ENCODE data around the gene KLK1. TPM values are rescaled to one million over a fixed set of nuclear protein-coding genes. Genes with fewer than 3 reads are reported as not detected.
A peak's percentile ranks its signal among the peaks of the same experiment; 100 is the strongest.
"Not testable (repeated sequence)": the region's sequence is repeated elsewhere in the genome, so short reads cannot be mapped to it uniquely, and the experiment has no call there.

Gene KLK1
- total RNA-seq, 2 experiments from 2014 or later: 2.4 to 2.6 TPM

GRCh38 chr19:50821248-50821612, 2.4 kb downstream of the KLK1 start:
- intact Hi-C loops (cut with DNase I, micrococcal nuclease): no loop called here
- ChIA-PET CTCF (no interaction called here), POLR2A (no interaction called here)
- DNase-seq (no peak), ATAC-seq (no peak)
- no peaks in the 10 kb centered on the region for H3K9me3 Mint-ChIP-seq (ENCODE audit: low read depth)
- H3K4me1 Mint-ChIP-seq: peaks cover 42% of the 10 kb centered on the region
- peaks cover 52% of the 10 kb centered on the region for H3K27me3 Mint-ChIP-seq
- H3K36me3 Mint-ChIP-seq (ENCODE audit: low read depth): no peaks in the 10 kb centered on the region
- H3K27ac Mint-ChIP-seq: no peak overlapping the region
- H3K4me3 Mint-ChIP-seq: no peak overlapping the region

- Mint-ChIP-seq H3K4me1 (peaks cover 45% of the 10 kb centered on the region), H3K9me3 (ENCODE audit: low read depth) (no peaks in the 10 kb centered on the region), H3K36me3 (ENCODE audit: low read depth) (no peaks in the 10 kb centered on the region), H3K27ac (peak overlapping the region; percentile 32), H3K27me3 (peaks cover 48% of the 10 kb centered on the region), H3K4me3 (peak overlapping the region; percentile 26)
- ChIA-PET CTCF (no interaction called here), POLR2A (no interaction called here)
- intact Hi-C loops (cut with DNase I, micrococcal nuclease): no loop called here
- DNase-seq: no peak
- no peak for ATAC-seq
These were observed 2.9 kb downstream of the KLK1 start for GRCh38 chr19:50820549-50821247.

- Mint-ChIP-seq H3K4me1 (peaks cover 45% of the 10 kb centered on the region), H3K27me3 (peaks cover 53% of the 10 kb centered on the region), H3K9me3 (ENCODE audit: low read depth) (no peaks in the 10 kb centered on the region), H3K27ac (peak overlapping the region; percentile 32), H3K4me3 (peak overlapping the region; percentile 26), H3K36me3 (ENCODE audit: low read depth) (no peaks in the 10 kb centered on the region)
- CTCF ChIA-PET: interaction anchor here (1.0 kb wide), 1 partner anchor 93 kb away, joined by 3 read pairs; no protein-coding TSS in a partner anchor
- no peak for DNase-seq
- no peak for ATAC-seq
- intact Hi-C loops (cut with DNase I, micrococcal nuclease): no loop called here
- POLR2A ChIA-PET: no interaction called here
These were observed 3.5 kb downstream of the KLK1 start for GRCh38 chr19:50820086-50820485.

DNA sequence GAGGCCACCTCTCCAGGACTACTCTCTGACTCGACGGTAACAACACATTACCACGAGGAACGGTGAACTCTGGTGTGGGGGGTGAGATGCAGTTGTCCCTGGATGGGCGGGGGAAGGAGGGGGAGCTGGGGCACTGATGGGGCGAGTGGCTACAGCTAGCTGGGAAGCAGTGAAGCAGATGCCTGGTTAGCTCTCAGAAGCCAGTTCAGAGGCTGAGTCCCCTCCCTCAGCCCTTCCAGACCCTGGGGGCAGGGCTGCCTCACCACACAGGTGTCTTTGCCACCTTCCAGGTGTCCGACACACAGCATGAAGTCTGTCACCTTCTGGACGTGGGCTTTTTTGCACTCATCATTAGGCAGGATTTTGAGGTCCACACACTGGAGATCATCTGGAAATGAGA, 4.0 kb downstream of the KLK1 start:
- peaks cover 57% of the 10 kb centered on the region for H3K27me3 Mint-ChIP-seq
- H3K9me3 Mint-ChIP-seq (ENCODE audit: low read depth): no peaks in the 10 kb centered on the region
- CTCF ChIA-PET: interaction anchor here (1.0 kb wide), 1 partner anchor 93 kb away, joined by 3 read pairs; no protein-coding TSS in a partner anchor
- POLR2A ChIA-PET: no interaction called here
- H3K4me1 Mint-ChIP-seq: peaks cover 45% of the 10 kb centered on the region
- ATAC-seq (no peak), DNase-seq (no peak)
- no peak overlapping the region for H3K27ac Mint-ChIP-seq
- no peak overlapping the region for H3K4me3 Mint-ChIP-seq
- H3K36me3 Mint-ChIP-seq (ENCODE audit: low read depth): no peaks in the 10 kb centered on the region
- intact Hi-C loops (cut with DNase I, micrococcal nuclease): loop anchor here in 1 of 2 experiments (10.0 kb wide), 1 partner anchor 575 kb away; the partner anchor contains the start of gene C19orf84

DNA sequence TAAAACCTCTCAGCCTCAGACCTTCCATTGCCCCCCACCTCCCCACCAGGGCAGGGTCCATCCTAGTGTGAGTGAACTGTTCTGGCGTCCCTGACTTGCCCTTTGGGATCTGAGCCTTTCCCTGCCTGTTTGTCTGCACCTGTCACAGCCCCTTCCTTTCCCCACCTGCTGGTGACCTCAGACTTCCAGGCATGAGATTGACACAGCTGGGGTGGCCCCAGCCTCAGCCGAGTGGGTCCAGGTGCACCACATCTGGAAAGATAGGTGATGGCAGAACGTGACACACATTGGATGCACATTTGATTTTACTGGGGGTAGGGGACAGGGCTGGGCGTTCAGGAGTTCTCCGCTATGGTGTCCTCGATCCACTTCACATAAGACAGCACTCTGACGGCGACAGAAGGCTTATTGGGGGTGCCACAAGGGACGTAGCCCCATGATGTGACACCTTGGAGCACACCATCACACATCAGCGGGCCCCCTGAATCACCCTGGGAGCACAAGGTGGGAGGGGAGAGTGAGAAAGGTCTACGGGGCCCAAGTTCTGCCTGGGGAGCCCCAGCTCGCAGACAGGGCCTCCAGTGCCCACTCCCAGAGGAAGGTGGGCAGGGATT, 4.6 kb downstream of the KLK1 start:
- CTCF ChIA-PET: interaction anchor here (1.0 kb wide), 1 partner anchor 92 kb away, joined by 3 read pairs; no protein-coding TSS in a partner anchor
- POLR2A ChIA-PET: no interaction called here
- no peak for ATAC-seq
- no peak for DNase-seq
- intact Hi-C loops (cut with DNase I, micrococcal nuclease): loop anchor here in 1 of 2 experiments (1.0 to 10.0 kb wide), 2 partner anchors 17 to 576 kb away; partner anchors contain the start of gene C19orf84
- Mint-ChIP-seq H3K4me3 (peak overlapping the region; percentile 73), H3K27me3 (peaks cover 61% of the 10 kb centered on the region), H3K4me1 (peaks cover 45% of the 10 kb centered on the region), H3K27ac (no peak overlapping the region), H3K9me3 (ENCODE audit: low read depth) (no peaks in the 10 kb centered on the region), H3K36me3 (ENCODE audit: low read depth) (no peaks in the 10 kb centered on the region)

DNA sequence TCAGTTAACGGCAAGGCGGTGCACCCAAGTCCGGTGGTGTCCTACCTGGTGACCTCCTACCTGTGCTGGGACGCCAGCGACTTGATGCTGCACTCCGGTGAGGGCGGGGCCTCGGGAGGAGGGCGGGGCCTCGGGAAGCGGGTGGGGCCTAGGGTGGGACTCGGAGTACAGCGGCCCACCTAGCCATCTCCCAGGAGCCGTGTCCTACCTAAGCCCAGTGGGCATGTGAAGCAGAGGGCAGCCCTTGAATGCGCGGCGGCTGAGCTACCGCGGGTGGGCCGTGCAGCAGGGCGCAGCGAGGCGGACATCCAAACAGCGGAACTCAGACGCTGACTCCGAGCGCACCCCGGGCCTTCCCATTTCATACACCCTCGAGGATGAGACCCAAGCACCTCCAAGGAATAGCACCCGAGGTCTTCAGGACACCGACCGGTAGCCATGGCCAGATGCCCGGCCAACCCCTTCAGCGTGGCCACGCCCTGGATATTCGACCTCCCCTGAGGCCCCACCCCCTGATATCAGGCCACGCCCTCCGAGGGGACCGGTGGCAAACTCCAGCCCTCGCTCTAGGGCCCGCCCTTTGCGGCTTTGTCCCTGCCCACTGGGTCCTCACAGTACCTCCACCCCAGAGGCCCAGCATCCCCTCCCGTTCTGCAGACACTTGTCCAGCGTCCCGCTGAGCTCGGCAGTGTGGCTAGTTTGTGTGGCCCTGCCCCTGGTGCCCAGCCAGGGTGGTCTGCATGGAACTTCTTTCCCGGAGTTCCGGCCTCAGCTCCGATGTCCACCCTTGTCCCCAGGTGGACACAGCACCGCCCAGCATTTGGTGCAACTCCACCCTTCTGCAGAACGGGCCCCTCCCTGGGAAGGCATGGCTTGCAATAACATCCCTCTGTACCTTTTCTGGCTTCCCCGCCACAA, 5.4 kb downstream of the KLK1 start:
- POLR2A ChIA-PET: interaction anchor here (0.7 to 1.6 kb wide), 3 partner anchors 13 to 18 kb away, joined by 3 to 7 read pairs (median 5); no protein-coding TSS in a partner anchor
- H3K4me1 Mint-ChIP-seq: peaks cover 45% of the 10 kb centered on the region
- H3K27ac Mint-ChIP-seq: peak overlapping the region; percentile 83
- no peaks in the 10 kb centered on the region for H3K9me3 Mint-ChIP-seq (ENCODE audit: low read depth)
- CTCF ChIA-PET: no interaction called here
- intact Hi-C loops (cut with DNase I, micrococcal nuclease): loop anchor here (1.0 to 10.0 kb wide), 4 partner anchors 13 to 577 kb away; partner anchors contain the start of gene C19orf84 (in 1 of the 2)
- DNase-seq: peak; percentile 82
- H3K27me3 Mint-ChIP-seq: peaks cover 61% of the 10 kb centered on the region
- peak overlapping the region; percentile 73 for H3K4me3 Mint-ChIP-seq
- peak; percentile 59 for ATAC-seq
- H3K36me3 Mint-ChIP-seq (ENCODE audit: low read depth): no peaks in the 10 kb centered on the region

DNA sequence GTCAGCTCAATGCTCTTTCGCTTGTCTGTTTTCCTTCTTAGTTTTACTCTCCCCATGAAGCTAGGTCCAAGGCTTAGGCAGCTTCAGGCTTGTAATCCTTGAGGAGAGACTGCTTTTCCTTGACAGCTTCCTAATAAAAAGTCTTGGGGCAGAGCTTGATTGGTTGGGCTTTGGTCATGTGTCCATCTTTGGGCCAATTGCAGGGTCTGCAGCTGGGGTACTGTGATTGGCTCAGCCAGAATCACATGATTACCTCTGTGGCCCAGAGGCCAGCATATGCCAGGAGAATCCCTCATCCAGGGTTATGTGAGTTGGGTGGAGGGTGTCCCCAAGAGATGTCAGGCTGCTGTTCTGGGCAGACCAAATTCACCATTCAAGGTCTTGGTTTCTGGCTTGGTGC, 8.1 kb downstream of the KLK1 start:
- CTCF ChIA-PET: interaction anchor here (1.1 kb wide), 1 partner anchor 12 kb away, joined by 4 read pairs; no protein-coding TSS in a partner anchor
- POLR2A ChIA-PET: no interaction called here

DNA sequence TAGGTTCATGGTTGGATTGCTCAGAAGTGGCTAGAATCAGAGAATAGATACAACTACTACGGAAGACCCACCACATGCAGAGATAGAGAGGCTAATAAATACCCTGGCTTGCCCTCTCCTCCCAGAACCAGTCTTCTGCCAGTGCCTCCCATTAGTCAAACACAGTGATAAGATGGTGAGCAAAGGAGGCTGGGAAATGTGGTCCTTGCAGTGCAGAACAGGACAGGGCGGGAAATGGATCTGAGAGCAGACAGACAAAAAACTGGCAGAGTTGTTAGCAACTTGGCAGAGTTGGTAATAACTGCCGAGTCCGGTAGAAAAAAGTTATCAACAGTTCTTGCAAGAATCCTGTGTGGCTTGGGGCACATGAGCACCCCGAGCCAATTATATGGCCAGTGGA, 8.7 kb downstream of the KLK1 start:
- H3K4me1 Mint-ChIP-seq: peaks cover 32% of the 10 kb centered on the region
- H3K9me3 Mint-ChIP-seq (ENCODE audit: low read depth): no peaks in the 10 kb centered on the region
- H3K36me3 Mint-ChIP-seq (ENCODE audit: low read depth): no peaks in the 10 kb centered on the region
- no peak overlapping the region for H3K27ac Mint-ChIP-seq
- H3K4me3 Mint-ChIP-seq: no peak overlapping the region
- CTCF ChIA-PET: no interaction called here
- H3K27me3 Mint-ChIP-seq: peaks cover 38% of the 10 kb centered on the region
- intact Hi-C loops (cut with DNase I, micrococcal nuclease): loop anchor here in 1 of 2 experiments (10.0 kb wide), 1 partner anchor 580 kb away; the partner anchor contains the start of gene C19orf84
- DNase-seq (no peak), ATAC-seq (no peak)
- POLR2A ChIA-PET: no interaction called here

More for the DNA sequence above, 8.1 kb downstream of the KLK1 start:
- Mint-ChIP-seq H3K4me1 (peaks cover 38% of the 10 kb centered on the region), H3K9me3 (ENCODE audit: low read depth) (no peaks in the 10 kb centered on the region), H3K4me3 (no peak overlapping the region), H3K27me3 (peaks cover 43% of the 10 kb centered on the region), H3K27ac (no peak overlapping the region), H3K36me3 (ENCODE audit: low read depth) (no peaks in the 10 kb centered on the region)
- DNase-seq (no peak), ATAC-seq (no peak)
- intact Hi-C loops (cut with DNase I, micrococcal nuclease): loop anchor here in 1 of 2 experiments (10.0 kb wide), 1 partner anchor 579 kb away; the partner anchor contains the start of gene C19orf84

DNA sequence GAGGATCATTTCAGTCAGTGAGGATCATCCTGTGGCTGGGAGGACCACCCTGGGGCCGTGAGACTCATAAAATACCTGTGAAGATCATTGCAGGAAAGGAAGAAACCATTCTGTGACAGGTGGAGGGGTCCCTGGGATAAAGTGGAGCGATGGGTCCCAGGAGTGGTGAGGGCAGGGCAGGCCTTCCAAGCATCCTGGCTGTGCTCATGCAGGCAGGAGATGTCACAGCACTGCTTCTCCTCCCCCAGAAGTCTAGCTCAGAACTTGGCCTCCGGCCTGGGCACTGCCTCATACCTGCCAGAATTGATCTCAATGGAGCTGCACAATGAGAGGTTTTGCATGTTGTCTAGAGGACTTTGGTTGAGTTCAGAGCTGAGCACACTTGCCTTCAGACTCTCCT, 11.1 kb downstream of the KLK1 start:
- no peak overlapping the region for H3K4me3 Mint-ChIP-seq
- H3K4me1 Mint-ChIP-seq: peaks cover 13% of the 10 kb centered on the region
- peaks cover 23% of the 10 kb centered on the region for H3K27me3 Mint-ChIP-seq
- no peaks in the 10 kb centered on the region for H3K36me3 Mint-ChIP-seq (ENCODE audit: low read depth)
- ATAC-seq: no peak
- POLR2A ChIA-PET: no interaction called here
- no peaks in the 10 kb centered on the region for H3K9me3 Mint-ChIP-seq (ENCODE audit: low read depth)
- CTCF ChIA-PET: no interaction called here
- H3K27ac Mint-ChIP-seq: no peak overlapping the region
- DNase-seq: no peak
- intact Hi-C loops (cut with DNase I, micrococcal nuclease): loop anchor here in 1 of 2 experiments (10.0 kb wide), 1 partner anchor 582 kb away; the partner anchor contains the start of gene C19orf84

DNA sequence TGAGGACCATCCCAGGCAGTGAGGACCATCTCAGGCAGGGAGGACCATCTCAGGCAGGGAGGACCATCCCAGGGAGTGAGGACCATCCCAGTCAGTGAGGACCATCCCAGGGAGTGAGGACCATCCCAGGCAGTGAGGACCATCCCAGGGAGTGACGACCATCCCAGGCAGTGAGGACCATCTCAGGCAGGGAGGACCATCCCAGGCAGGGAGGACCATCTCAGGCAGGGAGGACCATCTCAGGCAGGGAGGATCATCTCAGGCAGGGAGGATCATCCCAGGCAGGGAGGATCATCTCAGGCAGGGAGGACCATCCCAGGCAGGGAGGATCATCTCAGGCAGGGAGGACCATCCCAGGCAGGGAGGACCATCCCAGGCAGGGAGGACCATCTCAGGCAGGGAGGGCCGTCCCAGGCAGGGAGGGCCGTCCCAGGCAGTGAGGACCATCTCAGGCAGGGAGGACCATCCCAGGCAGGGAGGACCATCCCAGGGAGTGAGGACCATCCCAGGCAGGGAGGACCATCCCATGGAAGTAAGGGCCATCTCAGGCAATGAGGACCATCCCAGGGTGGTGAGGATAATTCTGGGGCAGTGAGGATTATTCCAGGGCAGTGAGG, 11.9 kb downstream of the KLK1 start:
- H3K4me1 Mint-ChIP-seq; DNase-seq; ATAC-seq; H3K27ac Mint-ChIP-seq; CTCF ChIA-PET; H3K36me3 Mint-ChIP-seq (ENCODE audit: low read depth); H3K9me3 Mint-ChIP-seq (ENCODE audit: low read depth); H3K4me3 Mint-ChIP-seq; POLR2A ChIA-PET: not testable (repeated sequence)
- intact Hi-C loops (cut with DNase I, micrococcal nuclease): loop anchor here in 1 of 2 experiments (10.0 kb wide), 1 partner anchor 583 kb away; the partner anchor contains the start of gene C19orf84
- peaks cover 19% of the 10 kb centered on the region for H3K27me3 Mint-ChIP-seq

- peaks cover 6% of the 10 kb centered on the region for H3K27me3 Mint-ChIP-seq
- intact Hi-C loops (cut with DNase I, micrococcal nuclease): loop anchor here in 1 of 2 experiments (5.0 kb wide), 1 partner anchor 763 kb away; the partner anchor contains the start of gene ZNF175
- H3K36me3 Mint-ChIP-seq (ENCODE audit: low read depth): peaks cover 7% of the 10 kb centered on the region
- no peak for DNase-seq
- ChIA-PET CTCF (no interaction called here), POLR2A (no interaction called here)
- ATAC-seq: no peak
- peaks cover 9% of the 10 kb centered on the region for H3K4me1 Mint-ChIP-seq
- H3K9me3 Mint-ChIP-seq (ENCODE audit: low read depth): no peaks in the 10 kb centered on the region
- no peak overlapping the region for H3K4me3 Mint-ChIP-seq
- H3K27ac Mint-ChIP-seq: no peak overlapping the region
These were observed 14.7 kb downstream of the KLK1 start for GRCh38 chr19:50808856-50809255.
